Osteocyte (in vitro differentiated cells): ENCODE measurements around the gene DUSP28. TPM values are rescaled to one million over a fixed set of nuclear protein-coding genes. Genes with fewer than 3 reads are reported as not detected.

ENCODE experiments used
- DNase-seq: peaks from one replicate; pipeline ENCODE4 v3.0.0; 2021; ENCODE audit warnings: mixed read lengths; ENCODE audit not compliant: unreplicated experiment; ENCODE audit errors: extremely low spot score
- H3K27ac Mint-ChIP-seq: one replicate; pipeline ENCODE4 v1.8.0; 2021; ENCODE audit warnings: mild to moderate bottlenecking, mixed read lengths; ENCODE audit not compliant: unreplicated experiment
- H3K27me3 Mint-ChIP-seq: one replicate; pipeline ENCODE4 v1.8.0; 2021; ENCODE audit warnings: mixed read lengths; ENCODE audit not compliant: unreplicated experiment
- H3K36me3 Mint-ChIP-seq: one replicate; pipeline ENCODE4 v1.8.0; 2021; ENCODE audit warnings: mixed read lengths; ENCODE audit not compliant: unreplicated experiment
- H3K4me1 Mint-ChIP-seq: one replicate; pipeline ENCODE4 v1.8.0; 2021; ENCODE audit warnings: mixed read lengths; ENCODE audit not compliant: unreplicated experiment
- H3K4me3 Mint-ChIP-seq: one replicate; pipeline ENCODE4 v1.8.0; 2021; ENCODE audit warnings: mild to moderate bottlenecking, moderate library complexity, mixed read lengths; ENCODE audit not compliant: unreplicated experiment
- H3K9me3 Mint-ChIP-seq: one replicate; pipeline ENCODE4 v1.8.0; 2021; ENCODE audit warnings: mixed read lengths; ENCODE audit not compliant: unreplicated experiment
- CTCF ChIP-seq: fragments of 200-600 bp; sonication (generic); IDR thresholded peaks from 2 replicates; pipeline ENCODE4 v1.5.0; 2021; ENCODE audit warnings: antibody characterized with exemption, mild to moderate bottlenecking, moderate library complexity
- total RNA-seq: library from RNA; stranded (reverse); gene quantifications from 2 replicates; pipeline ENCODE4 v1.2.1, GENCODE V29; 2021

Gene DUSP28
- total RNA-seq, 1 donor from 2014 or later, result 5.9 TPM

GRCh38 chr2:240523451-240524281 is 36.5 kb upstream of the DUSP28 start:
- no peaks in the 10 kb centered on the region for H3K27me3 Mint-ChIP-seq
- no peak overlapping the region for H3K27ac Mint-ChIP-seq
- no peak for TF ChIP-seq CTCF
- H3K4me3 Mint-ChIP-seq, result no peak overlapping the region
- DNase-seq, result peak; percentile 78
- no peaks in the 10 kb centered on the region for H3K4me1 Mint-ChIP-seq
- H3K36me3 Mint-ChIP-seq, result peaks cover 48% of the 10 kb centered on the region
- H3K9me3 Mint-ChIP-seq, result peaks cover 6% of the 10 kb centered on the region

- Mint-ChIP-seq H3K4me3 (no peak overlapping the region), H3K36me3 (peaks cover 56% of the 10 kb centered on the region), H3K27ac (no peak overlapping the region), H3K9me3 (peaks cover 11% of the 10 kb centered on the region), H3K27me3 (no peaks in the 10 kb centered on the region), H3K4me1 (no peaks in the 10 kb centered on the region)
- TF ChIP-seq CTCF, result no peak
- peak; percentile 40 for DNase-seq
Measured at GRCh38 chr2:240524963-240525718, 35.0 kb upstream of the DUSP28 start.

- no peak for TF ChIP-seq CTCF
- H3K9me3 Mint-ChIP-seq, result peaks cover 11% of the 10 kb centered on the region
- no peaks in the 10 kb centered on the region for H3K27me3 Mint-ChIP-seq
- peak; percentile 62 for DNase-seq
- no peaks in the 10 kb centered on the region for H3K4me1 Mint-ChIP-seq
- H3K4me3 Mint-ChIP-seq, result no peak overlapping the region
- H3K27ac Mint-ChIP-seq, result no peak overlapping the region
- H3K36me3 Mint-ChIP-seq, result peaks cover 58% of the 10 kb centered on the region
Measured at GRCh38 chr2:240525802-240526201, 34.4 kb upstream of the DUSP28 start.

- DNase-seq, result no peak
- Mint-ChIP-seq H3K36me3 (peaks cover 65% of the 10 kb centered on the region), H3K27ac (no peak overlapping the region), H3K4me1 (no peaks in the 10 kb centered on the region), H3K27me3 (no peaks in the 10 kb centered on the region), H3K4me3 (no peak overlapping the region), H3K9me3 (peaks cover 16% of the 10 kb centered on the region)
- no peak for TF ChIP-seq CTCF
Measured at GRCh38 chr2:240526521-240526920, 33.6 kb upstream of the DUSP28 start.

GRCh38 chr2:240527153-240527750 is 32.9 kb upstream of the DUSP28 start:
- Mint-ChIP-seq H3K27me3 (no peaks in the 10 kb centered on the region), H3K36me3 (peaks cover 70% of the 10 kb centered on the region), H3K27ac (no peak overlapping the region), H3K4me1 (no peaks in the 10 kb centered on the region), H3K9me3 (peaks cover 24% of the 10 kb centered on the region), H3K4me3 (no peak overlapping the region)
- TF ChIP-seq CTCF, result no peak
- DNase-seq, result no peak
